H1 (cell line): ENCODE data around the gene KCNQ1OT1. TPM values are rescaled to one million over a fixed set of nuclear protein-coding genes. Genes with fewer than 3 reads are reported as not detected.

Source experiments
- CTCF ChIA-PET: fragments of 300-600 bp; sonication (Branson Sonifier 250); formaldehyde crosslinking; loops from one replicate; lab custom pipeline; 2021; ENCODE audit not compliant: partially characterized antibody; lab: Charles Lee
- POLR2A ChIA-PET: fragments of 300-600 bp; sonication (Branson Sonifier 250); formaldehyde crosslinking; loops from one replicate; lab custom pipeline; 2021; ENCODE audit warnings: inconsistent platforms; ENCODE audit not compliant: partially characterized antibody; lab: Charles Lee
- DNase-seq, 2 experiments: peaks; one replicate each; pipeline versions ENCODE4 v3.0.0 to v3.0.0-alpha.2; 2010 to 2022; ENCODE audit warnings: low spot score in 2 of 2, low read depth in 1 of 2, mixed read lengths in 1 of 2
- FAIRE-seq: peaks from 2 replicates; lab custom pipeline; 2011; peaks lifted over from hg19 to GRCh38; lab: Jason Lieb, UNC
- H2AFZ ChIP-seq: 2 replicates; pipeline ENCODE4 v1.8.1; 2012; ENCODE audit warnings: low read length, inconsistent platforms
- H2AK5ac ChIP-seq: 2 replicates; pipeline ENCODE4 v1.6.1; 2013; ENCODE audit warnings: low read depth, low read length
- H2BK120ac ChIP-seq: replicated peaks from 2 replicates; pipeline ENCODE3; 2013; ENCODE audit warnings: low read depth, low read length, inconsistent platforms
- H2BK12ac ChIP-seq: 2 replicates; pipeline ENCODE4 v1.6.1; 2013; ENCODE audit warnings: low read depth, low read length
- H2BK15ac ChIP-seq: 2 replicates; pipeline ENCODE4 v1.6.1; 2013; ENCODE audit warnings: low read length
- H2BK20ac ChIP-seq: 2 replicates; pipeline ENCODE4 v1.6.1; 2013; ENCODE audit warnings: low read length
- H2BK5ac ChIP-seq: 2 replicates; pipeline ENCODE4 v1.6.1; 2013; ENCODE audit warnings: low read depth, low read length
- H3K14ac ChIP-seq: 2 replicates; pipeline ENCODE4 v1.6.1; 2013; ENCODE audit warnings: inconsistent platforms; ENCODE audit not compliant: insufficient read length
- H3K18ac ChIP-seq: 2 replicates; pipeline ENCODE4 v1.6.1; 2013; ENCODE audit warnings: low read length; ENCODE audit errors: extremely low read depth
- H3K23ac ChIP-seq: 2 replicates; pipeline ENCODE4 v1.6.1; 2013; ENCODE audit warnings: inconsistent platforms; ENCODE audit not compliant: insufficient read length
- H3K23me2 ChIP-seq: 2 replicates; pipeline ENCODE4 v1.6.1; 2013; ENCODE audit warnings: low read depth, low read length
- H3K27ac ChIP-seq: 2 replicates; pipeline ENCODE4 v1.6.1; 2011; ENCODE audit warnings: low read depth, low read length, inconsistent platforms
- H3K27me3 ChIP-seq, 4 experiments: replicated peaks in 1 of 4; 1 replicate in 1 of 4; 2 replicates in 3 of 4; pipeline versions ENCODE4 v1.6.1 to v1.8.1; 2011 to 2013; ENCODE audit warnings: low read length in 3 of 4, mild to moderate bottlenecking in 3 of 4, inconsistent platforms in 2 of 4, mixed read lengths in 2 of 4, moderate library complexity in 1 of 4; ENCODE audit not compliant: control insufficient read depth in 3 of 4, insufficient read depth in 3 of 4; ENCODE audit errors: extremely low read depth in 1 of 4
- H3K36me3 ChIP-seq, 4 experiments: 2 replicates each; pipeline versions ENCODE4 v1.6.1 to v1.8.1; 2011 to 2013; ENCODE audit warnings: mild to moderate bottlenecking in 4 of 4, low read length in 3 of 4, moderate library complexity in 2 of 4, control low read depth in 1 of 4, inconsistent platforms in 1 of 4; ENCODE audit not compliant: insufficient read depth in 4 of 4, control insufficient read depth in 2 of 4
- H3K4ac ChIP-seq: replicated peaks from 2 replicates; pipeline ENCODE3; 2013; ENCODE audit warnings: low read length, low read depth, mixed read lengths, inconsistent platforms; ENCODE audit not compliant: insufficient read length
- H3K4me1 ChIP-seq, 4 experiments: replicated peaks in 1 of 4; 1 replicate in 1 of 4; 2 replicates in 3 of 4; pipeline versions ENCODE4 v1.6.1 to v1.8.1; 2011 to 2013; ENCODE audit warnings: low read length in 3 of 4, inconsistent platforms in 2 of 4, mixed read lengths in 1 of 4; ENCODE audit not compliant: insufficient read depth in 4 of 4, control insufficient read depth in 3 of 4
- H3K4me2 ChIP-seq, 2 experiments: 2 replicates each; pipeline versions ENCODE4 v1.6.1 to v1.8.1; 2011 to 2013; ENCODE audit warnings: low read depth in 2 of 2, low read length in 2 of 2, control low read depth in 1 of 2, inconsistent platforms in 1 of 2, mild to moderate bottlenecking in 1 of 2; ENCODE audit not compliant: insufficient read depth in 1 of 2
- H3K4me3 ChIP-seq, 4 experiments: fragments of 200-600, 300-600 bp in 1 of 4; sonication (generic), shearing (Covaris generic), sonication (Bioruptor Twin) in 1 of 4; 2 replicates each; pipeline versions ENCODE4 v1.5.1 to v1.8.1; 2011 to 2016; ENCODE audit warnings: low read length in 4 of 4, low read depth in 3 of 4, control low read depth in 2 of 4, inconsistent platforms in 2 of 4, mild to moderate bottlenecking in 2 of 4, mixed read lengths in 1 of 4, moderate library complexity in 1 of 4; ENCODE audit not compliant: insufficient read depth in 2 of 4; ENCODE audit errors: extremely low read depth in 1 of 4
- H3K56ac ChIP-seq: replicated peaks from 2 replicates; pipeline ENCODE3; 2013; ENCODE audit warnings: low read depth, mild to moderate bottlenecking, mixed read lengths, low read length, inconsistent platforms; ENCODE audit not compliant: insufficient read length
- H3K79me1 ChIP-seq: 2 replicates; pipeline ENCODE4 v1.6.1; 2013; ENCODE audit warnings: low read depth, low read length, control low read depth
- H3K79me2 ChIP-seq, 2 experiments: 2 replicates each; pipeline versions ENCODE4 v1.6.1 to v1.8.1; 2012 to 2013; ENCODE audit warnings: low read length in 2 of 2, mild to moderate bottlenecking in 2 of 2, inconsistent platforms in 1 of 2; ENCODE audit not compliant: insufficient read depth in 2 of 2, control insufficient read depth in 1 of 2
- H3K9ac ChIP-seq, 4 experiments: replicated peaks in 1 of 4; 1 replicate in 1 of 4; 2 replicates in 3 of 4; pipeline versions ENCODE4 v1.6.1 to v1.8.1; 2011 to 2013; ENCODE audit warnings: low read depth in 3 of 4, low read length in 3 of 4, control low read depth in 2 of 4, mild to moderate bottlenecking in 2 of 4, moderate library complexity in 2 of 4, inconsistent platforms in 1 of 4; ENCODE audit errors: extremely low read depth in 1 of 4
- H3K9me3 ChIP-seq, 2 experiments: 2 replicates each; pipeline versions ENCODE4 v1.6.1 to v1.8.1; 2012 to 2013; ENCODE audit warnings: mild to moderate bottlenecking in 2 of 2, moderate library complexity in 2 of 2, control low read depth in 1 of 2, inconsistent platforms in 1 of 2, low read depth in 1 of 2, low read length in 1 of 2, mixed read lengths in 1 of 2; ENCODE audit not compliant: insufficient read depth in 2 of 2
- H4K20me1 ChIP-seq, 2 experiments: replicated peaks in 1 of 2; 2 replicates each; pipeline versions ENCODE3 to v1.8.1; 2011 to 2013; ENCODE audit warnings: inconsistent platforms in 2 of 2, low read length in 2 of 2, mild to moderate bottlenecking in 1 of 2; ENCODE audit not compliant: insufficient read depth in 2 of 2, control insufficient read depth in 1 of 2
- H4K5ac ChIP-seq: 2 replicates; pipeline ENCODE4 v1.6.1; 2013; ENCODE audit warnings: low read length, low read depth, mixed read lengths, inconsistent platforms; ENCODE audit not compliant: insufficient read length
- H4K8ac ChIP-seq: 2 replicates; pipeline ENCODE4 v1.8.0; 2013; ENCODE audit warnings: mild to moderate bottlenecking, moderate library complexity, low read length, inconsistent platforms; ENCODE audit not compliant: insufficient read depth; ENCODE audit errors: extremely low read depth
- H4K91ac ChIP-seq: replicated peaks from 2 replicates; pipeline ENCODE3; 2013; ENCODE audit warnings: low read length, mixed read lengths, inconsistent platforms; ENCODE audit not compliant: insufficient read length
- ATF3 ChIP-seq: IDR thresholded peaks from 2 replicates; pipeline ENCODE4 v1.6.1; 2011; ENCODE audit warnings: low read depth, mild to moderate bottlenecking, low read length; ENCODE audit not compliant: insufficient read depth
- BCL11A ChIP-seq, 2 experiments: IDR thresholded peaks; one replicate each; pipeline ENCODE4 v1.6.1; 2011; ENCODE audit warnings: low read depth in 2 of 2, low read length in 2 of 2, mild to moderate bottlenecking in 2 of 2
- CHD2 ChIP-seq: IDR thresholded peaks from 2 replicates; pipeline ENCODE4 v1.6.1; 2012; ENCODE audit warnings: low read length, improper control_type of control experiment
- CREB1 ChIP-seq: IDR thresholded peaks from 2 replicates; pipeline ENCODE4 v1.6.1; 2012; ENCODE audit warnings: inconsistent platforms
- EZH2 ChIP-seq: fragments of 200-600 bp; sonication (generic); IDR thresholded peaks from 2 replicates; pipeline ENCODE4 v1.7.1; 2012; ENCODE audit warnings: low read depth, mild to moderate bottlenecking, moderate library complexity, low read length, inconsistent platforms; ENCODE audit not compliant: severe bottlenecking
- GABPA ChIP-seq: IDR thresholded peaks from 2 replicates; pipeline ENCODE4 v1.6.1; 2011; ENCODE audit warnings: mild to moderate bottlenecking, low read length, moderate library complexity, borderline replicate concordance; ENCODE audit not compliant: insufficient read depth
- JUN ChIP-seq: IDR thresholded peaks from 2 replicates; pipeline ENCODE4 v1.6.1; 2011; ENCODE audit warnings: low read depth, mild to moderate bottlenecking, improper control_type of control experiment, low read length
- NANOG ChIP-seq: IDR thresholded peaks from 2 replicates; pipeline ENCODE4 v1.6.1; 2011; ENCODE audit warnings: low read length, low read depth, mild to moderate bottlenecking, inconsistent platforms; ENCODE audit not compliant: insufficient read depth, poor library complexity, severe bottlenecking
- PHF8 ChIP-seq: fragments of 200-600 bp; sonication (generic); conservative IDR thresholded peaks from 2 replicates; pipeline ENCODE4 v1.7.1; 2012; ENCODE audit warnings: low read depth, mild to moderate bottlenecking, inconsistent platforms, low read length, moderate library complexity
- POU5F1 ChIP-seq: IDR thresholded peaks from 2 replicates; pipeline ENCODE4 v1.6.1; 2011; ENCODE audit warnings: low read depth, mild to moderate bottlenecking, low read length, moderate library complexity
- RBBP5 ChIP-seq: IDR thresholded peaks from 2 replicates; pipeline ENCODE4 v1.7.1; 2012; ENCODE audit warnings: low read depth, mild to moderate bottlenecking, inconsistent platforms, low read length, moderate library complexity, borderline replicate concordance
- SP1 ChIP-seq: IDR thresholded peaks from 2 replicates; pipeline ENCODE4 v1.6.1; 2011; ENCODE audit warnings: low read depth, low read length
- SP2 ChIP-seq: IDR thresholded peaks from 2 replicates; pipeline ENCODE4 v1.6.1; 2012; ENCODE audit warnings: mild to moderate bottlenecking, low read length, inconsistent platforms
- SRF ChIP-seq: IDR thresholded peaks from 2 replicates; pipeline ENCODE4 v1.6.1; 2011; ENCODE audit warnings: mild to moderate bottlenecking, low read depth, low read length, moderate library complexity
- ZNF274 ChIP-seq: IDR thresholded peaks from 2 replicates; pipeline ENCODE4 v1.7.0; 2012; ENCODE audit warnings: low read length, borderline replicate concordance; ENCODE audit errors: extremely low read depth
- WGBS, 2 experiments: shearing (Covaris generic) in 1 of 2; methylation state at CpG; one replicate each; pipeline versions ENCODE4 v1.1.6 to v1.1.7; 2013 to 2015; ENCODE audit warnings: low lambda C conversion rate in 2 of 2, mixed read lengths in 2 of 2, inconsistent platforms in 1 of 2, low coverage in 1 of 2, missing lambda C conversion rate in 1 of 2; ENCODE audit not compliant: insufficient replicate concordance in 2 of 2, insufficient coverage in 1 of 2, insufficient read length in 1 of 2; ENCODE audit errors: extremely low coverage in 1 of 2, missing lambda C conversion rate in 1 of 2; 5-methylcytosine and 5-hydroxymethylcytosine counted together
- polyA plus RNA-seq, 7 experiments: library from polyadenylated mRNA; depleted of rRNA in 3 of 7; stranded (reverse) in 5 of 7; unstranded in 2 of 7; fragments of >200 nt in 5 of 7; fragments of 200-250 nt in 2 of 7; gene quantifications; 1 replicate in 5 of 7; 2 replicates in 1 of 7; 4 replicates in 1 of 7; pipeline versions ENCODE4 v1.2.1 to v1.2.3, GENCODE V29; 2011 to 2013; ENCODE audit warnings: missing spikeins in 2 of 7, mixed read lengths in 2 of 7
- total RNA-seq: library from RNA; stranded (reverse); fragmentation: NEBNext Ultra II Directional; extraction: Animal tissue kit (Norgen Biotek cat#: 25700); gene quantifications from 2 replicates; pipeline ENCODE4 v1.2.1, GENCODE V29; 2021

KCNQ1OT1 gene
- total and polyA plus RNA-seq, 2 of the 8 experiments (the other 6 are each of a cell fraction or from before 2014, with no cell fraction given) = 0.21 to 1.2 TPM

- H3K27ac ChIP-seq = no peak overlapping the region
- H3K4me1 ChIP-seq = no peaks in the 10 kb centered on the region
- no peak overlapping the region for H3K18ac ChIP-seq
- no peak overlapping the region for H2AK5ac ChIP-seq
- CTCF ChIA-PET = no interaction called here
- H3K79me1 ChIP-seq = no peaks in the 10 kb centered on the region
- DNase-seq (no peak), FAIRE-seq (no peak)
- H3K4me2 ChIP-seq = no peak overlapping the region
- no peak overlapping the region for H4K8ac ChIP-seq
- no peak overlapping the region for H2BK120ac ChIP-seq
- no peaks in the 10 kb centered on the region for H4K20me1 ChIP-seq
- no peak overlapping the region for H3K9ac ChIP-seq
- H2BK20ac ChIP-seq = no peak overlapping the region
- POLR2A ChIA-PET = interaction anchor here (1.2 kb wide), 1 partner anchor 10 kb away, joined by 3 read pairs; no protein-coding TSS in a partner anchor
- H4K5ac ChIP-seq = no peak overlapping the region
- no peak overlapping the region for H2BK12ac ChIP-seq
- H3K36me3 ChIP-seq = no peaks in the 10 kb centered on the region; a peak in 2 of 8 replicates
- H3K4me3 ChIP-seq = no peak overlapping the region
- peaks cover 74 to 75% of the 10 kb centered on the region in 2 experiments for H3K9me3 ChIP-seq
- no peak overlapping the region for H3K56ac ChIP-seq
- 83% methylated on average over 3 of the region's 3 CpGs; no CpG with 5 or more reads in 1 of the 2 experiments for WGBS, 2 experiments
- no peak overlapping the region for H3K4ac ChIP-seq
- H3K23me2 ChIP-seq = no peaks in the 10 kb centered on the region
- no peak overlapping the region for H2BK5ac ChIP-seq
- H4K91ac ChIP-seq = no peak overlapping the region
- no peak overlapping the region for H3K23ac ChIP-seq
- H3K79me2 ChIP-seq = no peaks in the 10 kb centered on the region
- no peak overlapping the region for H2AFZ ChIP-seq
- no peak overlapping the region for H2BK15ac ChIP-seq
- H3K27me3 ChIP-seq = peaks cover 0 to 30% (median 10%) of the 10 kb centered on the region in 4 experiments; a peak in 6 of 7 replicates
- no peak overlapping the region for H3K14ac ChIP-seq
- TF ChIP-seq EZH2 (no peak), CREB1 (no peak), ATF3 (no peak), GABPA (no peak), NANOG (no peak), JUN (no peak), ZNF274 (no peak), RBBP5 (no peak), SRF (no peak), BCL11A (IDR thresholded peaks at IDR 0.05; ENCODE audit: low read depth in 2 of 2, low read length in 2 of 2) (no peak), CHD2 (no peak), SP2 (no peak), PHF8 (no peak), POU5F1 (no peak), SP1 (no peak)
Measured at GRCh38 chr11:2643746-2644145, 56.0 kb downstream of the KCNQ1OT1 start.
